UCSD-AML1 (cell line): ENCODE data around the gene ODC1.

ENCODE experiments used
- DNase-seq: peaks from one replicate; lab custom pipeline; 2025; ENCODE audit not compliant: unreplicated experiment; lab: John Stamatoyannopoulos, UW

ODC1 gene

DNA sequence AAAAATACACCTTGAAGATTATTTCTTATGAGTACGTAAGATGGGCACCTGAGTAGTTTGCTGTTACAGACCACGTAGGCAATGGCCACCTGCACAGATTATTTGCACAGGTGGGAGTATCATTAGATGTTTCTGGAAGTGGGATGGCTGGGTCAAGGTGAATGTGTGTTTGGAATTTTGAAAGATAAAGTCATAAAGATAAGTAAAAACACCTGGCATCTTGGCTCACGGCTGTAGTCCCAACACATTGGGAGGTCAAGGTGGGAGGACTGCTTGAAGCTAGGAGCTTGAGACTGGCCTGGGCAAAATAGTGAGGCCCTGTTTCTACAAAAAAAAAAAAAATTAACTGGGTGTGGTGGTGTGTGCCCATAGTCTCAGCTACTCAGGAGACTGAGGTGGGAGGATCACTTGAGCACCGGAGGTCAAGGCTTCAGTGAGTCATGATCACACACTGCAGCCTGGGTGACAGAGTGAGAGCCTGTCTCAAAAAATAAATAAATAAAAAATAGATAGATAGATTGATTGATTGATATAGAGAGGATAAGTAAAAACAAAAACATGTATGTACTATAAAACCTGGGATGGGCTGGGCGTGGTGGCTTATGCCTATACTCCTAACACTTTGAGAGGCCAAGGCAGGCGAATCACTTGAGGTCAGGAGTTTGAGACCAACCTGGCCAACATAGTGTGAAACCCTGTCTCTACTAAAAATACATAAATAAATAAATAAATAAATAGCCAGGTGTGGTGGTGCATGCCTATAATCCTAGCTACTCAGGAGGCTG is 30.4 kb downstream of the ODC1 start:
- DNase-seq, result no peak

DNA sequence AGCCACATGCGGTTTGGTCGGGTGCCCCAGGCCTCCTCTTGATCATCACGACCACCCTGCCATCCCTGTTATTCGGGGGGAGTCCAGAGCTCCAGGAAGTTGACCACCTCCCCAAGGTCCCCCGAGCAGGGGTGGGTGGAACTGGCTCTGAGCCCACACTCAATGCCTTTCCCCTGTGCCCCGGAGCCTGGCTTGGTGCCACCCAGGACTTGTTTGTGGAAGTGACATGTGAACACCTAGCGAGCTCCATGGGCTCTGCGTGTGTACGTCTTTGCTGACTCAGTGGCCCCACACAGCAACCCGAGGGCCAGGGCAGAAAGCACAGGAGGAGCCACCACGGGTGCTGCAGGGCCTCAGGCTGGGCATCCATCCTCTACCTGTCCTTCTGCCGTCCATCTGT is 32.5 kb downstream of the ODC1 start:
- no peak for DNase-seq

DNA sequence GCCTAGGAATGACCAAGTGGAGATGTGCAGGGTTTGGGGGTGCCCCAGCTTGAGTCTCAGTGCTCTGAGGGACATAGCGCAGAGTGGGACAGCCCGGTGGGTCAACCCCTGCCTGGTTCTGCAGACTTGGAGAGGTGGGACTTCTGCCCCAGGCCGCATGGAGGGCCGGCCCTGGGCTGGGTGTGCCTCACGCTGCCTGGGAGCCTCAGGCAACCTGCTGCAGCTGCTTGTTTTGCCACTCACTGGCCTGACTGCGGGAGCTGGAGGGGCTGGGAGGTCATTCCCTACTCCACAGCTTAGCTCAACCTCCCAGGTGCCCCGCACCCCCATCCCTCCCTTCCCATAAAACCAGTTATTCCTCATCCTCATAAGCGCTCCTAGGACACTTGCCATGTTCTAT is 33.1 kb downstream of the ODC1 start:
- no peak for DNase-seq

DNA sequence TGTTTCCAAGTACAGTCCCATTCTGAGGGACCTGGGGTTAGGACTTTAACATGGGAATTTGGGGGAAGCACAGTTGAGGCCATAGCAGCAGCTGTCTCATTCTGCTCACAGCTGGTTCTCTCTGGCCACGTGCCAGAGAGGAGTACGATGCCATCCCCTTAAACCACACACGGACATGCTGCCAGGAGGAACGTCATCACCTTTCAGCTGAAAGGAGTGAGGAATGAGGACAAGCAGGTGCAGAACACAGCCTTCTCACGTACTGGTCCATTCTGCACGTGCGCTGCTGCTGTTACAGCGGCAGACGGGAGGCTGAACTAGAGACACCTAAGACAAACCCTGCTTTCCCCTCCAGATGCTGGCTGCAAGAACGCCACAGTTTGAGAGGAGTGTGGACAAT is 33.5 kb downstream of the ODC1 start:
- DNase-seq, result no peak

DNA sequence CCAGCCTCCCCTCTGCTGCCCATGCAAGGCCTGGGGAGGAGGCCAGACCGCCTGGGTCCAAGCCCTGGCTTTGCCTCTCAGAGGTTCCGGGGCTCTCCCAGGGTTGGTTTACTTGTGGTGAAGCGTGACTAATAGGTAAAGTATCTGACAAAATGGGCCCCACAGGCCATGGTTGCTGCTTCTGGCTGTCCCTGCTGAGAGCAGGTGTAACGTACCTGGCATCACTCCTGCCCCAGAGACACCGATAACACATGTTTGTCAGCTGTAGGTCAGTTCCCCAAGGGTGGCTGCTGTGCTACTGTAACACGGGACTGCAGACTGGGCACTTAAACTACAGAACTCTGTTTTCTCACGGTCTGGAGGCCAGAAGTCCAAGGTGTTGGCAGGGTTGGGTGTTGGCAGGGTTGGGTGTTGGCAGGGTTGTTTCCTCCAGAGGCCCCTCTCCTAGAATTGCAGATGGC is 34.1 kb downstream of the ODC1 start:
- no peak for DNase-seq

DNA sequence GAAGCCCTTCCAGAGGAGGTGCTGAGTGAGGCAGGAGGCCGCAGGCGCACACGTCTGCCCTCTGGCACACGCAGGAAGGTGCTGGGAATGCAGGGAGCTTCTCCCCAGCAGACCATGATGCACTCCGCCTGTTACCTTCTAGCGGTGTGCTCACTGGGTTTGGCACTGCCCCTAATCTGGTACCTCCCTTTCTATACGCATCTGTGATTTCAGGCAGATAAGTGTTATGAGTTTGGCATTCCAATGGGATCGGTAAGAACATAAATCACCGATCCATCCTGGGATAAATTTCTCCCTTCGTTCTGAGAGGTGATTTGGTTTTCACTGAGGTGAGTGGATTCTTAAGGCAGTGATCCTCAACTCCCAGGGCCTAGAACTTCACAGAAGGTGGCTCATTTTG is 34.6 kb downstream of the ODC1 start:
- no peak for DNase-seq

DNA sequence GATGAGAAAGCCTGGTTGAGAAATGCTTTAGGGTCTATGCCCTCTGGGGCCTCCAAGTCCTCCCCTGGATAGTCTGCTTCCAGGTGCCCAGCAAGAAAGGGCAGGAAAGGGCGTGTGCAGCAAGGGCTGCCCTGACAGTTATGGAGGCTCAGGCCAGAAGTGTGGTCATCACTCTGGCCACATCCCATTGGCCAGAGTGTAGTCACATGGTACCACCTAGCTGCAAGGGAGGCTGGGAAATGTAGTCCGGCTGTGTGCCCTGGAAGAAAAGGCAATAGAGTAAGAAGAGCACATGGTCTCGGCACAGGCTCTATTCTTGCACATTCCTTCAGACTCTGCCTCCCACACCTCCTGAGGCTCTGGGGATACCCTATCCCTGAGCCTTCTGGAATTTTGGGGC is 35.7 kb downstream of the ODC1 start:
- DNase-seq, result no peak

DNA sequence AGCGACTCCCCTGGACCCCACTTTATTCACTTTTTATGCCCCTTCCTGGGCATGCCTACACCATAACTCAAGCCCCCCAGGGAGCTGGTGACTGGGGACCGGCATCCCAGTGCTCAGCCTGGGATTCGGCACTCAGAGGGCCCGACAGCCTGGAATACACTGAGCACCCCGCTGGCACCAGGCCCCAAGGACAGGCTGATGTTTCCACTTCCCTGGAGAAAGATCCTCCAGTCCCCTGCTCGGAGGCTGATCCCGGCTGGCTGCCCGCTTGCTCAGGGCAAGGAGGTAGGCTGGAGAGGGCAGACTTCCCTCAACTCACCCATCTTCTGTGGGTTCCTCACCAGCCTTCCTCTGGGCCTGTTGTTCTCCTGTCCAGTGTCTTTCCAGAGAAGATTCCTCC is 36.6 kb downstream of the ODC1 start:
- DNase-seq, result no peak

DNA sequence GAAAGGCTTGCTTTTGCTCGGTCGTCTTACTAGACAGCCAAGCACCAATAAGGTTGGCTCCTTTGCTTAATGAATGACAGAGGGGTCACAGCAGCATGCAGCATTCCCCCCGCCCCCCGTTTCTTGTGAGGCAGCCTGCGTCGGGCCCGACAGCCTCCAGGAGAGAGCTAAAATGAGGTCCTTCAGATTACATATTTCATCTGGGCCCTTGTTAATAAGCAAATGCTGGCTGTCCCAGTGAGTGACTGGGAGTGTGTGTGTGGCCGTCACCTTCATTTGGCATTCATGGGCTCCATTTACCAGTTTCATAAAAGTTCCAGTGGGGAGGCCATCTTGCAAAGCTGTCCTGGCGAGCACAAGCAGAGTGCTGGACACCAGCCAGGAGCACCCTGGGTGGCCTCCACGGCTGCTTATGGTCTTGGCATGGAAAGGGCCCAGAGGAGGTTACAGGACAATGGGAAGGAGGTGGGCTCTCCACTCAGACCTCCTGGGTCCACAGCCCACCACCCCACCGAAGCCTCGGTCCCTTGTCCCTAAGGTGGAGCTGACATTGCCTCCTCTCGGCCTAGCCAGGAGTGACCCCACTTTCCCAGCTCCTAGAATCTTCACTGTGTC is 37.2 kb downstream of the ODC1 start:
- no peak for DNase-seq

DNA sequence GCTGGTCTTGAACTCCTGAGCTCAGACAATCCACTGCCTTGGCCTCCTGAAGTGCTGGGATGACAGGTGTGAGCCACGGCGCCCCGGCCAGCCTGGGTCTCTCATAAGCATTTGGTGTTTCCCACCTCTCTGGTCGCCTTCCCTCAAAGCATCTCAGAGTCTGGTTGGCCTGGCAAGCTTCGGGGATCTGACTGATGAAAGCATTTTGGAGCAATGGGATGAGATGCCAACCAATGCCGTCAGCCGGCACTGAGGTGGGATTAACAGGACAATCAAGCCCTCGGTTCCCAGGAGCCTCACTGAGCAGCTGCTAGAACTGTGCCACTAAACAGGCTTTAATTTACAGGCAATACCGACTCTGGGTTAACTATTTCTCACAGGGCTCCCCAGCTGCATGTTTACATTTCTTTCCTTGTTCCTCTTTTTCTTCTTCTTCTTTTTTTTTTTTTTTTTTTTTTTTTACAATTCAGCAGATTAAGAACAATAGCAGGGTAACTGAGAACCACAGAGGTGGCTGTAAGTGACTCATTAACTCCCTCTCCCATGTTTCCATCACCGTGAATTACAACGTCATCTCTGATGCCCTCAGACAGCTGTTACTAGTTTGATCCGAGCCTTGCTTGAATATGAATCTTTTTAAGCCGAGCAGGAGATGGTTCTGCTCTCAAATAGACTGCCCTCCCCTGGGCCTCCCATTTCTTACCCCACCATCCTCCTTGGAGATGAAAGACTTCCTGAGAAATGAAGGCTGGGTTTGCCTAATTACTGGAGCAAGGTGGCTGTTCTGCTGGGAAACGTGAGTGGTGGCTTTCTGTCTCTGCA is 37.9 kb downstream of the ODC1 start:
- DNase-seq, result peak; percentile 34

DNA sequence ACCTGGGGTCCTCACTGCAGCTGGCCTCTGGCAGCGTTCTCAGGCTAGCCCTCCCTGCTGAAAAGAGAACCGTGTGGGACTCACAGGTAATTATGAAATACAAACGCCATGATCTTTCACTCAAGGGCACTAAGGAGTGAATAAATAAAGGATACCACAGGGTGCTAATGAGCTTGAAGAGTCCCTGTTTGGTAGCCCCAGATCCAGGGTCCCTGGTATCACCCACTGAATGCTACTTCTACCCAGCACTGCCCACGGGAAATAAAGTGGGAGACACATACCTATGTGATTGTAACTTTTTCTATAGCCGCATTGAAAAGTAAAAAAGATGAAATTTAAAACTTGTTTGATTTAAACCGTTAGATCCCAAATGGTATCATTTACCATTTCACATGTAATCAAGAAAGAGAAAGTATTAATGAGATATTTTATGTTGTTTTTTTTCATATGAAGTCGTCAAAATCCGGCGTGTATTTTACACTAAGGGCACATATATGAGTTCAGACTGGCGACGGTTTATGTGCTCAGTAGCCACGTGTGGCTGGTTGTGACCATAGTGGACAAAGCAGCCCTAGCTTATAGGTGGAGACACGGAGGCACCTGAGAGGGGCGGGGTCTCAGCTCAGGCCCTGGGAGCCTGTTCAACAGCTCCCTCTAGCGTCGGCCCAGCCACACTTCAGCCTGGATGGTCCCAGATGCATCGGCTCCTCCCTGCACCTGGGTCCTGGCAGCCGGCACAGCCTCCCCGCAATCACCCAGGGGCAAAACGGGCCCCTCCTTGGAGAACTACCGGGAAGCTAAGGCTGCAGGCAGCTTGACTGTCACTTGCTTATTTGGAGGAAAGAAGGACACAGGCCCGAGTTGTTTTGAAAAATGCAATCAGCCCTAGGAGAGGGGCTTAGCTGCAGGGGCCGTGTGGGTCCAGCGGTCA is 39.2 kb downstream of the ODC1 start:
- peak; percentile 77 for DNase-seq

DNA sequence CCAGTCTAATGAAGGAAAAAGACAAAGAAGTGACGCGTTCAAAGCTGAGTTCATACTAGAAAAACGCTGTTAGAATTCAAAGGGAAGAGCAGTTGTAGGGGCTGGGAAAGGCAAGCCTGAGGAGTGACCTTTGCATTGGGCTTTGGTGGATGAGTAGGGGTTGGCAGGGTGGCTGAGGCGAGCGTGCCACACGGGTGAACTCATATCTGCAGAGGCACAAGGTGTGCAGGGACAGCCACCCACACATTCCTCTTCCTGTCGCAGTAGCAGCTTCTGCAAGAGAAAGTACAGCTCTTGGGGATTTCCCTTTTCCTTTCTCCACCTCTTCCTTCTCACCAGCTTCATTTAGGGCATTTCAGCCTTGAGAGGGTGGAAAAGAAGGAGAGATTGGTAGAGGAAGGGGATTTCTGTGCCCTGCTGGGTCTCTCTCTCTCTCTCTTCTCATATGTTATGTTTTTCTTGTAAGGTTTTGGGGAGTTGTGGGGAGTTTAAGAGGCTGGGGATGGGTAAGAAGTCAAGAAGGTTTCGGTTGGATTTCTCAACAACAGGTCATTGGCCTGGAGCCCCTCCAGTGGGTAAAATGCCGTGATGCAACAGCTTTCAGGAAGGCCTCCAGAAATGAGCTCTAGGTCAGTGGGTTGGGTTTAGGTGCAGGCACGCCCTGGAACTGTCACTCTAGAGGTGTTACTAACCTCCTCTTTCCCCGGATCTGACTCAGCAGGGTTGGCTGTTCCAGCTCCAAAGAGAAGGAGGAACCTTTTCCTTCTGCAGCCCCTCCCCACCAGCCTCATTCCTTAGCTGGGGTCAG is 40.1 kb downstream of the ODC1 start:
- peak; percentile 74 for DNase-seq

DNA sequence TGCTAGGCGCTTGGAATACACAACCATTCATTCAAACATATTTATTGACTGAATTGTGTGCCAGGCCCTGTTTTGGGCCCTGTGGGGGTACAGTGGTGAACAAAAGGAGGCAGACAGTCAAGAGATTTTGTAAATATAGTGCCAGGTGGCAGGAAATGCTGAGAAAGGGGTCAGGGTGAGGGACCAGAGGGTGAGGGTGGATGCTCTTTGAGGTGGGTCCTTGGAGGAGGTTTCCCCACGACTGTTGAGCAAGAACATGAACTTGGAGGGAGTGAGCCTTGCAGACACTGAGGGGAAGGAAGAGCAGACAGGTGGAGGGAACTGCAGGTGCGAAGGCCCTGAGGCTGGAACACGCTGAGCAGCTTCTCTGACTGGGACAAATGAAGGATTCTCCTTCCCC is 40.7 kb downstream of the ODC1 start:
- DNase-seq, result no peak

DNA sequence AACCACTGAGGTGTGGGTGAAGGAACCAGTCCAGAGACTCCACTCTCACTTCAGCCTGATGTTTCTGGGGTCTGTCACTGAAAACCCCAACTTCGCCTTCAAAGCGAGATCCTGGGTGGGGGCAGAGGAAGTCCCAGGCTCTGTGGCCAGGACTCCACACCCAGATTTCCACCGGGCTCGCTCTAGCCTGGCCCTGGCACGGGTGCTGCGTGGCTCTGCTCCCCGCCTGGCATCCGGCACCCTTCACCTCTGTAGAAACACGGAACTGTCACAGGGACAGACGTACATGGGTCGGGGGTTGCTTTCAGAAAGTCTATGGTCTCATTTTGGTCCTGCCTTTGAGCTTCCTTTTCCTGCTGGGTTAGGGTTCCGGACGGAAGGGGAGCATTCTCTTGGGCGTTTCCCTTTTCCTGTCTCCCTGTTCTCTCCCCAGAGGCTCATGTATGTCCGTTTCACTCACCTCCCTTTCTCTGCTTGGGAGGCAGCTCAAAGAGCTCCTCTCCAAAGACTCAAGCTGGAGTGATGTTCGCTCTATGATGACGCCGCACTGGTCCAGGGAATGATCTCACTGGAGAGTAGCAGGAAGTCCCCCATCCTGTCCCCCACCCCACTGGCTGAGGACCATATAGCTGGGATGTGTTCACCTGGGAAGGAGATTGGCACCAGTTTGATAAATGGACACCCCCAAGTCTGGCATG is 41.5 kb downstream of the ODC1 start:
- no peak for DNase-seq

DNA sequence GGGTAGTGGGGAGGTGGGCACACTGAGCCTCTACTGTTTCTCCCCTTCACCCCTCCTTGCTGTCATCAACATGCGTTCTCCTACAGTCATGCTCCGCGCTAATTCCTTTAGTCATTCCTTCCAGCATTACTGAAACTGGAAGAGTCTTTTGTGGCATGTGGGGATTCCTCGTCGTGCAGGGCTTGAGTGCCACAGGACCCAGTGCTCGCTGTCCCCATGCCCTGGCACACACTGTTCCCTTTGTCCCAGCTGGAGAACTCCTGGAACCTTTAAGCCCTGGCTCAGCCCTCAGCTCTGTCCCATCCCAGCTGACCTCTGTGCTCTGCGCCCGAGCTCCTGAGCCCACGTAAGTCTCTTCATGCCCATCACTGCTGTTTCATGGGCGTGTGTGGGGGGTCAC is 42.1 kb downstream of the ODC1 start:
- DNase-seq, result no peak

DNA sequence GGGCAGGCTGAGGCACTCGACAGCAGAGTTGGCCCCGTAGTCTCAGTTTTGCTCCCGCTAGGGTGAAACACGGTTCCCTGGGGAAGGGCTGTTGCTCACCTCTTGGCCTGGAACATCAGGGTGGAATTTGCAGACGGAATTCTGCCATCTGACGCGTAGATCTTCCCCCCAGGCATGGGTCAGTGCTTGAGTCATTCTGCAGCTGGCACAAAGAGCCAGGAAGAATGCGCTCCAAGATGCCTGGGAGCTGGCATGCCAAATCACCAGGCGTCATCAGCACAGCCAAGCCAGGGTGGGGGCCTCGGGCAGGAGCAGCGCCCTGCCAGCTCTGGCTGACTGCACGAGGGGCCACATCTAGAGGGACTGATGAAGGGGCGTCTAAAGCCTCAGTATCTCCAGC is 42.7 kb downstream of the ODC1 start:
- no peak for DNase-seq

DNA sequence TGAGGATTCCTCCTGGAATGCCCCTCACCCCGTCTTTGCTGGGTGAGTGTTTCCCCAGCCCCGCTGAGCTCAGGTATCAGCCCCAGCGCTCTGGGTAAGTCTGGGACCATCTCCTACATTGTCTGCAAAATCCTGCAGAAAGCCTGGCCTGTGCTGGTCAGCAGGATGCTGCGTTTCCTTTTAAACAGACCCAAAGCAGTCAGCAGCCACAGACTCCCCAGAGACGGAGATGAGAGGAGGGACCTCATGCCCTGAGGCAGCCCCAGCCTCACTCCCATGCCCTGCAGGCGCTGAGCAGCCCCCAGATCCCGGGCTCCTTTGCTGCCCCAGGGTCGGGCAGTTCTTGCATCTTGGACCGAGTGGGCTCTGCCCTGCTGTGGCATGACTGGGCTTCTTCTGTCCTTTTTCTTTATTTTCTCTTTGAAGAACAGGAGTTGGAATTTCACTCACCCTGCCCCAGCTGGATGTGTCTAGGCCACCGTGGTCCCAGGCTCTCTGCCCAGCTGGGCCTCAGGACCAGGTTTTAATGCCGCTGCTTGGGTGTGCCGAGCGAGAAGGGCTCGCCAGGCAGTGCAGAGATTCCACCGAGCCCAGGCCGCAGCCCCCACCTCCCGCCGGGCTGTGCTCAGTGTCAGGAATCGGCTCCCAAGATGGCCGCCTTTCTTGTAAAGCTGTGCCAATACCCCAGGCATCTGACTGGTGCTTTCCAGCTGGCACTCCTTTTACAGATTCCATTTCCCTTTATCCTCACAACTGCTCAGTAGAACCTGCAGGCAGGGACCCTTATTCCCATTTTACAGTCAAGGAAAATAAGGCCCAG is 43.6 kb downstream of the ODC1 start:
- no peak for DNase-seq

DNA sequence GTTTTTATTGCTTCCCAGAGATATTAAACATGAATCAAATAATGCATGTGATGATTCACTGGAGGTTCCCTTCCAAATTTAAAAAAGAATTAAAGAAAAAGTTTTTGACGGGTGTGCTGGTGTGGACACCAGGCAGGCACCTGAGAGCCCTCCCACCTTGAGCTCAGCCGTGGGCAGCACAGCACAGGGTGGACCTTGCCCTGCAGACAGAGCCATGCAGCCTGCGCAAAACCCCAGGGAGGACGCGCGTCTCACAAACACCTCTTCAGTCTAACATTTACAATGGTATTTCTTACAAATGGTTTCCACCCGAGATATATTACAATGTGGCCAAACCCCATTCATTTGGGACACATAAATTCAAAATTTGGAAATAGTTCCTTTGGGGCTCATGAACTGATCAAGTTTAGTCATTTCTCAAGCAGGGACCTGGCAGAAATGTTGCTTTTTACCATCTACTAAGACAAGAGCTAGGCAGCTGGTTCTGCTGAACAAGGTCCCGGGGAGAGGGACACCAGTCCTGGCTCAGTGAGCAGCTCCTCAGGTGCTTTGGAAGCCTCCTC is 45.4 kb downstream of the ODC1 start:
- no peak for DNase-seq
